SK-N-SH treated with all-trans-retinoic acid at 6 μM for 48 hours (cell line): ENCODE results near the gene SHISA2.

Source experiments
- BACH2 ChIP-seq: fragments of 250-450 bp; sonication (Bioruptor Pico); IDR thresholded peaks from 2 replicates; pipeline ENCODE4 v1.9.0; 2021; ENCODE audit warnings: mild to moderate bottlenecking, borderline replicate concordance
- CSDC2 ChIP-seq: fragments of 250-450 bp; sonication (Bioruptor Pico); IDR thresholded peaks from 2 replicates; pipeline ENCODE4 v1.5.0; 2020; ENCODE audit warnings: mild to moderate bottlenecking, moderate library complexity
- ESRRG ChIP-seq: fragments of 250-450 bp; sonication (Bioruptor Pico); IDR thresholded peaks from 2 replicates; pipeline ENCODE4 v1.6.1; 2021; ENCODE audit warnings: mild to moderate bottlenecking
- ISL1 ChIP-seq: fragments of 250-450 bp; sonication (Bioruptor Pico); IDR thresholded peaks from 2 replicates; pipeline ENCODE4 v2.1.2; 2022; ENCODE audit warnings: mild to moderate bottlenecking, moderate library complexity
- OSR1 ChIP-seq: fragments of 250-450 bp; sonication (Bioruptor Pico); IDR thresholded peaks from 2 replicates; pipeline ENCODE4 v1.8.0; 2022; ENCODE audit warnings: moderate library complexity, mild to moderate bottlenecking, inconsistent platforms
- POU6F1 ChIP-seq: fragments of 250-450 bp; sonication (Bioruptor Pico); IDR thresholded peaks from 2 replicates; pipeline ENCODE4 v1.8.0; 2021; ENCODE audit warnings: low read depth, mild to moderate bottlenecking, moderate library complexity, borderline replicate concordance
- RARB ChIP-seq: fragments of 250-450 bp; sonication (Bioruptor Pico); IDR thresholded peaks from 2 replicates; pipeline ENCODE4 v1.8.0; 2021; ENCODE audit warnings: mild to moderate bottlenecking, moderate library complexity
- ZFP30 ChIP-seq: fragments of 450-650 bp; formaldehyde crosslinking; IDR thresholded peaks from 2 replicates; pipeline ENCODE4 v1.5.0; 2022; ENCODE audit warnings: mild to moderate bottlenecking, moderate library complexity
- ZNF70 ChIP-seq: fragments of 450-650 bp; formaldehyde crosslinking; IDR thresholded peaks from 2 replicates; pipeline ENCODE4 v1.5.0; 2020; ENCODE audit warnings: mild to moderate bottlenecking, moderate library complexity
- ZNF8 ChIP-seq: fragments of 450-650 bp; formaldehyde crosslinking; IDR thresholded peaks from 2 replicates; pipeline ENCODE4 v1.5.0; 2020; ENCODE audit warnings: mild to moderate bottlenecking, moderate library complexity
- TF ChIP-seq, protein P1 (sequence below): fragments of 250-450 bp; sonication (Bioruptor Pico); IDR thresholded peaks from 2 replicates; pipeline ENCODE4 v1.8.0; 2020; ENCODE audit warnings: mild to moderate bottlenecking, moderate library complexity, borderline replicate concordance
- TF ChIP-seq, protein P2 (sequence below): fragments of 250-450 bp; sonication (Bioruptor Pico); IDR thresholded peaks from 2 replicates; pipeline ENCODE4 v1.5.1; 2021; ENCODE audit warnings: mild to moderate bottlenecking, moderate library complexity

DNA sequence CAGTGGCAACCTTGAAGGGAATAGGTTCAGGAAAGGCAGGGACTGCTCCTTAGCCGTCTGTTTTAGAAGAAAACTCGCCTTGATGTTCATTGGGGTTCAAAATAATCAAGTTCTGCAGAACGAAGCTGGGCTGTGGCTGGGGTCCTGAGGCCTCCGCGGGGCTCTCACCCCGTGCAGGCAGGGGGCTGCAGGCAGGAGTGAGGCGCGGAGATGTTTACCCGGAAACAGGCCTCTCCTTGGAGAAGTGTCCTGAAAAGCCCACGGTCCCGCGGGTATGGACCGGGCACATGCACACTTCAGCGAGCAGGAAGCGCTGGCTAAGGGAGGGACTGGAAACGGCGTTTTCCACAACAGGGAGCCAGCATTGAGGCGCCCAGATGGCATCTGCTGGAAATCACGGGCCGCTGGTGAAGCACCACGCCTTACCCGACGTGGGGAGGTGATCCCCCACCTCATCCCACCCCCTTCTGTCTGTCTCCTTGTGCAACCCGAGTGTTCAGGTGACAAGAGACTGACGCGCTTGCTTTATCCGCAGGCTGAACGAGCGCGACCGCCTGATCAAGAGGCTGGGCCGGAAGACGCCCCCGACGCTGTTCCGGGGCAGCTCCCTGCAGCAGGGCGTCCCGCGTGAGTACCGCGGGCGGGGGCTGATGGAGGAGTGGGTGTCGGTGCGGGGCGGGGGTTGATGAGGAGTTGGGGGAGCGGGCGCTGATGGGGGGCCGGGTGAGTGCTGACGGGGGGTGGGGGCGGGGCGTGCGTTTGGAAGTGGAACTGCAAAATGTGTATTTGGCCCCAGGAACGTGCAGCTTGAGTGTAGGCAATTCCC lies 39.6 kb downstream of the SHISA2 start:
- TF ChIP-seq ZNF8 (CRISPR knock-in tag) (no peak), ESRRG (CRISPR knock-in tag) (no peak), POU6F1 (CRISPR knock-in tag) (no peak), OSR1 (CRISPR knock-in tag) (no peak), CSDC2 (CRISPR knock-in tag) (no peak), RARB (CRISPR knock-in tag) (no peak), ZNF70 (CRISPR knock-in tag) (no peak), BACH2 (CRISPR knock-in tag) (no peak), ISL1 (CRISPR knock-in tag) (no peak), ZFP30 (CRISPR knock-in tag) (no peak)
- TF ChIP-seq, protein P1, sequence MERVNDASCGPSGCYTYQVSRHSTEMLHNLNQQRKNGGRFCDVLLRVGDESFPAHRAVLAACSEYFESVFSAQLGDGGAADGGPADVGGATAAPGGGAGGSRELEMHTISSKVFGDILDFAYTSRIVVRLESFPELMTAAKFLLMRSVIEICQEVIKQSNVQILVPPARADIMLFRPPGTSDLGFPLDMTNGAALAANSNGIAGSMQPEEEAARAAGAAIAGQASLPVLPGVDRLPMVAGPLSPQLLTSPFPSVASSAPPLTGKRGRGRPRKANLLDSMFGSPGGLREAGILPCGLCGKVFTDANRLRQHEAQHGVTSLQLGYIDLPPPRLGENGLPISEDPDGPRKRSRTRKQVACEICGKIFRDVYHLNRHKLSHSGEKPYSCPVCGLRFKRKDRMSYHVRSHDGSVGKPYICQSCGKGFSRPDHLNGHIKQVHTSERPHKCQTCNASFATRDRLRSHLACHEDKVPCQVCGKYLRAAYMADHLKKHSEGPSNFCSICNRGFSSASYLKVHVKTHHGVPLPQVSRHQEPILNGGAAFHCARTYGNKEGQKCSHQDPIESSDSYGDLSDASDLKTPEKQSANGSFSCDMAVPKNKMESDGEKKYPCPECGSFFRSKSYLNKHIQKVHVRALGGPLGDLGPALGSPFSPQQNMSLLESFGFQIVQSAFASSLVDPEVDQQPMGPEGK (CRISPR knock-in tag), result no peak
- TF ChIP-seq, protein P2, sequence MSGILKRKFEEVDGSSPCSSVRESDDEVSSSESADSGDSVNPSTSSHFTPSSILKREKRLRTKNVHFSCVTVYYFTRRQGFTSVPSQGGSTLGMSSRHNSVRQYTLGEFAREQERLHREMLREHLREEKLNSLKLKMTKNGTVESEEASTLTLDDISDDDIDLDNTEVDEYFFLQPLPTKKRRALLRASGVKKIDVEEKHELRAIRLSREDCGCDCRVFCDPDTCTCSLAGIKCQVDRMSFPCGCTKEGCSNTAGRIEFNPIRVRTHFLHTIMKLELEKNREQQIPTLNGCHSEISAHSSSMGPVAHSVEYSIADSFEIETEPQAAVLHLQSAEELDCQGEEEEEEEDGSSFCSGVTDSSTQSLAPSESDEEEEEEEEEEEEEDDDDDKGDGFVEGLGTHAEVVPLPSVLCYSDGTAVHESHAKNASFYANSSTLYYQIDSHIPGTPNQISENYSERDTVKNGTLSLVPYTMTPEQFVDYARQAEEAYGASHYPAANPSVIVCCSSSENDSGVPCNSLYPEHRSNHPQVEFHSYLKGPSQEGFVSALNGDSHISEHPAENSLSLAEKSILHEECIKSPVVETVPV (CRISPR knock-in tag), result no peak
